Amniotic epithelial cell (primary cell): Measurements from ENCODE around the gene NTNG2.
A peak's percentile ranks its signal among the peaks of the same experiment; 100 is the strongest.

Source experiments
- DNase-seq: peaks from one replicate; pipeline ENCODE4 v3.0.0-alpha.2; 2010; ENCODE audit warnings: low read depth

NTNG2 gene

DNA sequence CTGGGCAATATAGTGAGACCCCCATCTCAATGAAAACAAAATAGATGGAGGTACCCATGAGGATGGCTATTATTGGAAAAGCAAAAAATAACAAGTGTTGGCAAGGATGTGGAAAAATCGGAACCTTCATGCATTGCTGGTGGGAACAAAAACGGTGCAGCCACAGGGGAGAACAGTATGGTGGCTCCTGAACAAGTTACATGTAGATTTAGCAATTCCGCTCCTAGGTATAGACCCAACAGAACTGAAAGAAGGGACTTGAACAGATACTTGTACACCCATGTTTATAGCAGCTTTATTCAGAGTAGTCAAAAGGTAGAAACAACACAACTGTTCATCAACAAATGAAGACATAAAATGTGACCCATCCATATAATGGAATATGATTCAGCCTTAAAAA, 43.0 kb downstream of the NTNG2 start:
- no peak for DNase-seq

DNA sequence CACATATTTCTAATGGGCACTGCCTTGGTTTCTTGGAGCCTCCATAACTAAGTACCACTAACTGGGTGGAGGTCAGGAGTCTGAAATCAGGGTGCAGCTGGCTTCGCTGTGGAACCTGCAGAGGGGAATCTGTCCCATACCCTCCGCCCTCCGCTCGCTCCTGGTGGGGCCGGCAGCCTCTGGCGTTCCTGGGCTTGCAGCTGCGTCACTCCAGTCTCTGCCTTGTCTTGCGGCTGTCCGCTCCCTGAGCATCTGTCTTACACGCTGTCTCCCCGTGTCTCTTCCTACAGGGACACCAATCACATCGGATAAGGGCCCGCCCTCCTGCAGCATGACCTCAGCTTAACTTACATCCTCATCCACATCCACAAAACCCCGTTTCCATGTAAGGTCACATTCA, 45.4 kb downstream of the NTNG2 start:
- no peak for DNase-seq

DNA sequence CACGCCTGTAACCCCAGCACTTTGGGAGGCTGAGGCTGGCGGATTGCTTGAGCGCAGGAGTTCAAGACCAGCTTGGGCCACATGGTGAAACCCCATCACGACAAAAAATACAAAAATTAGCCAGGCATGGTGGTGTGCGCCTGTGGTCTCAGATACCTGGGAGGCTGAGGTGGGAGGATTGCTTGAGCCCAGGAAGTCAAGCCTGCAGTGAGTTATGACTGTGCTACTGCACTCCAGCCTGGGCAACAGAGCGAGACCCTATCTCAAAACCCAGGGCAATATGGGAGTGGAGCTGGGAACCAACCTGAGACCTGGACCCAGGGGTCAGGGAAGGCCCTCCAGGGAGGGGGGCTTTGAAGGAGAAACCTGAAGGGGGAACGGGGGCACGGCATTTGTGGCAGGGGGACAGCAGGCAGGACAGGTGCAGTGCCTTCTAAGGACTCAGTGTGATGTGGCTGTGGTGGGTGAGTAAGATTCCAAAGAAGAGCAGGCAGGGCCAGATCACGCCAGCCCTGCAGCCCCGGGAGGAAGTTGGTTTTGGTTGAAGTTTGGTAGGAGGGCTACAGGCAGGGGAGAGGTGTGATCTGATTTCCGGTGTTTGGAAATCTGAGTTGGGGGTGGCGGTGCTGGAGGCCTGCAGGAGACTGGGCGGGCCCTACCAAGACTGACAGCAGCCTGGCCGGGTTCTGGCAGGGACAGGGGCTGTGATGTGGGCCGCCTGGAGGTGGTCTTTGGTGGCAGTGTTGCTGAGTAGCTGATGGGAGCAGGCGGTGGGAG, 46.2 kb downstream of the NTNG2 start:
- no peak for DNase-seq

DNA sequence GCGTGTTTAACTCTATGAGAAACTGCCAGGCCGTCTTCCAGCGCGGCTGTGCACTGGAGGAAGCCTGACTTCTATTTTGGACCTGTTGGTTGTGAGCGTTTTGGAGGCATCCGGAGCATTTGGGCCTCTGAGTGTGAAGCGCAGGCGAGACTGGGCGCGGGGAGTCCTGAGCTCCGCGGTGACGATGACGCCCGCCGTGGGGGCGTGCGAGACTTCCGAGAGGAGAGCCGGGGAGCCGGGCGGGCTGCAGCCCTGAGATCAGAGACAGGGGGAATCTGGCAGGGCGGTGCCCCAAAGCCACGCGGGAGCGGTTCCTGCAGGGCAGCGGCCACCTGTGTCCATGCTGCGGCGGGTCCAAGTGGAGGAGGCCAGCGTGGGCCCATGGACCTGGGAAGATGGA, 47.4 kb downstream of the NTNG2 start:
- DNase-seq = no peak

GRCh38 chr9:132210472-132211145, 48.8 kb downstream of the NTNG2 start:
- DNase-seq = peak; percentile 64

DNA sequence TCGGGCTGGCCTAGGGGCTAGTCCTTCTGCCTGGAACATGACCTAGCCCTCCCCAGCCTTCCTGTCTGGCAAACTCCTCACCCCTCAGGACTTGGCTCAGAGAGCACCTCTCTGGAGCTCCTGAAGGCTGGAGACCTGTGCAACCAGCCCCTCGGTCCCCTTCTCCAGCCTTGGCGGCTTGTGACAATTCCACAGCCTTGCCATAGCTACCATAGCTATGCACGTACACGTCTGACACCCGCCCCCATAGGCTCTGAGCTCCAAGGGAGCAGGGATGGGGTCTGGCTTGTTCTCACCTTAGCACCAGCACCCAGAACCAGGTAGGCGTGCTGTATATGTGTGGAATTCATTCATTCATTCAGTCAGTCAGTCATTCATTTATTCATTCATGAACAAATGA, 49.7 kb downstream of the NTNG2 start:
- DNase-seq = no peak

GRCh38 chr9:132214027-132214622, 52.3 kb downstream of the NTNG2 start:
- peak; percentile 94 for DNase-seq

GRCh38 chr9:132216861-132217619, 55.2 kb downstream of the NTNG2 start:
- peak; percentile 79 for DNase-seq

- DNase-seq = no peak
Measured at GRCh38 chr9:132218208-132218607, 56.4 kb downstream of the NTNG2 start.

GRCh38 chr9:132221941-132222340, 60.1 kb downstream of the NTNG2 start:
- no peak for DNase-seq

DNA sequence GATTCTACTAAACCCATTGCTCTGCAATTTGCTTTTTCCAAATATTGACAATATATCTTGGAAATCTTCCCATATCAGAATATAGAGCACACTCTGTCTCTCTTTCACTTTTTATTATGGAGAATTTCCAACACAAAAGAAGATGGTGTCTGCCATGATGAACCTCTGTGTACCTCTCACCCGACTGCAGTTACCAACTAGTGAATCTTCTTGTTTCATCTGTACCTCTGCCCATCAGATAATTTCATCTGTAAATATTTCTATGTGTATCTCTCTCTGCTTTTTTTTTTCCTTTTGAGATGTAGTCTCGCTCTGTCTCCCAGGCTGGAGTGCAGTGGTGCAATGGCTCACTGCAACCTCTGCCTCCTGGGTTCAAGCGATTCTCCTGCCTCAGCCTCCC, 62.8 kb downstream of the NTNG2 start:
- no peak for DNase-seq

- no peak for DNase-seq
Measured at GRCh38 chr9:132226571-132227430, 64.9 kb downstream of the NTNG2 start.

- DNase-seq = no peak
Measured at GRCh38 chr9:132228062-132228461, 66.2 kb downstream of the NTNG2 start.

DNA sequence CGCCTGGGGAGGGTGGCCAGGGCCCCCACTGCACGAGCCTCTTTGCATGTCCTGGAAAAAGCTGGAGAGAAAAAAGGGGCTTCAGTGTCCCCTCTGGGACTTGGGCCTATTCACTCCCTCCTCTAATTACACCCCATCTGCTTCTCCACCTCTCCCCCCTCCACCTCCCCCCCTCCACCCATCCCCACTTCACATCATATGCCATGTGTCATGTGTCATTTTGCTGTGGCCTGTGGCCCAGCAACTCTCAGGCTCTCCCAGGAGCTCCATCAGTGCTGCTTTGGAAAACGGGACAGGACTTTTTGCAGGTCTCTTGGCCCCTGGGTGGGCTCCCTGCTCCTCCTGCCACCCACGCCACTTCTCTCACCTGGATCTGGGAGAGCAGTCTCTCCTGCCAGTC, 68.7 kb downstream of the NTNG2 start:
- DNase-seq = no peak

GRCh38 chr9:132231019-132231701, 69.3 kb downstream of the NTNG2 start:
- no peak for DNase-seq

DNA sequence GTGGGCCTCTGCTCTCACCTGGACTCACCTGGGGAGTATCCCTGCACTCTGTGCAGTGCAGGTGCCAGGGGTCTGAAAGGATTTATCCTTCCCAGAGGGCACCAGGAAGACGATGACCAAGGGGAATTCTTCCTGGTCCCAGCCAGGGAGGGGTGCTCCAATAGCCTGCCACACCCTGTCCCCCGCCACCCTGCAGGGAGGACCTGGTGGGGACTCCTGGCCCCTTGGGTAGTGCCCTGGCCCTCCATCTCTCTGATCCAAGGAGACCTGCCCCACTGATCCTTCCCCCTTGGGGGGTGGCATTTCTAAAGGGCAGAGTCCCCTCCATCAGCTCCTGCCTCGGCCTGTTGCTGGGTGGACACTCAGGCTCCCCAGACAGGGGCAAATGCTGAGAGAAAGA, 70.7 kb downstream of the NTNG2 start:
- no peak for DNase-seq

DNA sequence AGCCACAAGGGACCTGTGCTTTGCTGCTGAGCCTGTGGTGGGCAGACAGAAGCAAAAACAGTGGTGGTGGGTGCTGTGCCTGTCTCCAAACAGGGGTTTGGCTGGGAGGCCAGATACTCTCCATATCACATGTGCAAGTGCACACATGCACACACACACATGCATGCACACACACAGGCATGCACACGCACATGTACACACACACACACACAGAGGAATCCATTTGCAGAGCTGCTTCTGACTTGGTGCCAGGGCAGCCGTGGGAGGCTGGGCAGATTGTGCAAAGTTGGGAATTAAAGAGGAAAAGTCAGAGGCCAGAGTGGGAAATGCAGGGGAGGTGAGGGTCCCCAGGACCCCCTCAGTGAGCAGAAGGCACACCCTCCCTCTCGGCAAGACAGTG, 71.3 kb downstream of the NTNG2 start:
- no peak for DNase-seq

GRCh38 chr9:132234535-132234934, 72.7 kb downstream of the NTNG2 start:
- DNase-seq = no peak

DNA sequence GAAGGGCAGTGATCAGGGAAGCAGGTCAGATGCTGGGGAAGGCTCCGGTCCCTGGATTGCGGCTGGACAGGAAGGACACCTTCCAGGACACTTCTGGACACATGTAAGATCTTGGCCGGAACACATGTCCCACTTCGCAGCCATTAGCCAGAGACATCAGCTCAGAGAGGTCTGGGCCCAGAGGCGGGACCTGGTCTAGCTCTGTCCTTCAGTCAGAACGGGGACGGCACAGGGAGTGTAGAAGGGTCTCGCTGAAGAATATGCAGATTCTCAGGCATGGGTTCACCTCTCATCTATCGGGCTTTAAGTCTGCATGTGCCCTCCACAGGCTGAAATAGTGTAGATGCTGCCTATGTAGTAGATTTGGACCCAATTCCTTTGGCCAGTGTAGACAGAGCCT, 73.3 kb downstream of the NTNG2 start:
- no peak for DNase-seq

DNA sequence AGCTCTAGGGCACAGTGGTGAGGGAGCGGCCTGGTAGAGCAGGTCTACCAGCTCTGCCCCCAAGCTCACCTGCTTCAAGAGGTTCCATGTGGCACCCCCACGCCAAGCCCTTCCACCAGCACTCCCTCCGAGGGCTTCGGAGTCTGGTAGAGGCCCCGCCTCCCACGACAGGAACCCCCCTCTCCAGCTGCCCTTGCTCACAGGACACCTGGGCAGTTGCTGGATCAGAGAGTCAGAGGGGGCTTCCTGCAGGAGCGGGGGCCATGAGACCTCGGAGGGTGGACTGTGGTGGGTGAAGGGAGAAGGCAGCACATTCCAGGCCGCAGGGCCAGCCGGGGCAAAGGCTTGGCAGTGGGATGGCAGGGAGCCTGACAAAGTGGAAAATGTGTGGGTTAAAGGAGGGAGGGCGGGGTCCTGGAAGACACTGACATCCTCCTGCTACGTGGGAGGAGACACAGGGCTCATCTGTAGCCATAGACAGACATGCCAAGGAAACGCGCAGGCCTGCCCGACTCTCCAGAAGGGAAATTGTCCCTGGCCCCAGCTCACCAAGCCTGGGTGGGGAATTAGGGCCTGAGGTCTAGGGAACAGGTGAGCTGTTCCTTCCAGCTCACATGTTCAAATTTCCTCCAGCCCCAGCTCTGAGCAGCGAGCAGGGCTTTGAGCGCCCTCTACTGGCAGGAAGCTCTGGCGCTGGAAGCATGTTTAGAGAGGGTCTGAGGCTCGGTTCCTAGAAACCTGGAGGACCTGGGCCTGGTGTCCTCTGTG, 74.2 kb downstream of the NTNG2 start:
- peak; percentile 48 for DNase-seq
